Renal cortex interstitium (tissue), 11 donors: Measurements from ENCODE around the gene KCND3. TPM values are rescaled to one million over a fixed set of nuclear protein-coding genes. Genes with fewer than 3 reads are reported as not detected.

Source experiments
- DNase-seq, 11 donors: peaks; one replicate each; pipeline ENCODE4 v3.0.0-alpha.2; 2013; ENCODE audit warnings: low read depth in 9 of 11, low spot score in 4 of 11; ENCODE audit errors: extremely low read depth in 1 of 11
- polyA plus RNA-seq, 3 donors: library from polyadenylated mRNA; unstranded; fragments of 120-200 nt; gene quantifications; one replicate each; pipeline ENCODE4 v1.2.1, GENCODE V29; 2013; ENCODE audit not compliant: insufficient read length in 3 of 3

KCND3 gene
- polyA plus RNA-seq, 3 donors: 1.2 to 1.7 (median 1.5) TPM

DNA sequence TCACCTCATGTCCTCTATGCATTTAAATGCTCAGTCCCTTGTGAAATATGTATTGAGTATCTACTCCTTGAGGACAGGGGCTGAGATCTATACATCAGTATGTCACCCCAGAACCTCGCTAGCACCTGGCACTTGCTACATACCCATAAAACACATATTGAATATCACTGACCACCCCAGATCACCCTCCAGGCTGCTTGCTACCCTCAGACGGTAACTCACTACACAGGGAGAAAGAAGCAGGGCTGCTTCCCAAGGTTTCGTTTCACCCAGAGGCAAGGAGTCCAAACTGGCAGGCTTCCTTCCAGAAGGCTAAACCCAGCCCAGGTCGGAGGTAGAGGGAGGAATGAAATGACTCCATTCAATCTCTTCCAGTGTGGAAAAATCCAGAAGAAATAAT, 258.8 kb downstream of the KCND3 start:
- no peak for DNase-seq

DNA sequence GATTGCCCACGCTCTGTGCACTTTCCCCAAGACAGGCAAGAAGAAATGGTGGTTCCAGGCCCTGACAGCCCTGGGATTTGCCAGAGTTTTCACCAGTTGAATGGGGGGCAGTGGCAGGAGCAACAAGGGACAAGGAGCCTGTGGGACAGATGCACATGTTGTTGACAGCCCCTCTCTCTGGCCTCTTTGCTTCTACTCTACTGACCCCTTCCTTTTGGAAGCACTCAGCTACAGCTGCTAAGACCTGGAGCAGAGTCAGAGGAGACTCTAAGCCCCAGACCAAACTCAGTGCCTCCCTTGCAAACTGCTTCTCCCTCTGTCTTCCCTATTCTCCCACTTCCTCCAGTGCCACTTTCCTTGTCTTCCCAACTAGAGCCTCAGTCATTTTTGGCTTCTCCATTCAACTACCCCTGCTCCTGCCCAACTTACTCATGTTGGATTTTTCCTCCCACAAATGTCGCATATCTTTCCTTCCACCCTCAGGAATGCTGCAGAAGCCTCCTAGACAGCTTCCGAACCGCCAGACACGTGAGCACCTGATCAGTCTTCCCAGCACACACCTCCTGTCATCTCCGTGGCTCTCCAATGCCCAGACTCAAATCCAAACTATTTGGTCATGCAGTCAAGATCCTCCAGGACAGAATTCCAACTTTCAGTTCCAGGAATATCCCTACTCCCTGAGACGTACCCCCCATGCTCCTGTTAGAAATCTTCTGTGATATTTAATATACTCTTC, 259.4 kb downstream of the KCND3 start:
- DNase-seq: no peak

DNA sequence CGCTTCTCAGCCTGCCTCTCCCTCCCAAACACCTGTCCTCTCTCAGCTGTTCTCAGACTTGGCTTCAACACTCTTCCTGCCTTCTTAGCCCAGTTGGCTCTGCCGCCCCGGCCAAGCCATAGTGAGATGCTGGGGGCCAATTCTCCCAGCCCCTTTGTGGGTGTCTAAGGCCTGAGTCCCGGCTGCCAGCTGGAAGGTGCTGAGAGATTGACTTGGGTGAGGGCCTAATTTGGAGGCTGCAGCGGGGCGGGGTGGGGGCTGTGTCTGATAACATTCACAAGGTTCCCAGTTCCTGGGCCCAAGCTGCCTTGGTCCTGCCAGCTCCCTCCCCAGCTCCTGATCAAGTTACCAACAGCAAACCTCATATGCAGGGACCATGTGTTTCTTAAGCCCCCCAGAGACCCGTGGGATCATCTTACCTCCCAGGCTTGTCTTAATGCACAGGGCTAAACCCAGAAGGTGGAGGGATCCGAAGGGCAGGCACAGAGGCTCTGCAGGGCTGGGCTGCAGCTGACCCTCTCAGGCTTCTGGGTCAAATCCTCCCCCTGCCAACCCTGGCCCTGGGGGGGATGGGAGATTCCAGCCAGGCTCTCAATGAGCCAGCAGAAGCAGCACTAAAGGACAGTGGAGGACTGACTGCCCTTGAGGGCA, 260.1 kb downstream of the KCND3 start:
- DNase-seq: no peak

DNA sequence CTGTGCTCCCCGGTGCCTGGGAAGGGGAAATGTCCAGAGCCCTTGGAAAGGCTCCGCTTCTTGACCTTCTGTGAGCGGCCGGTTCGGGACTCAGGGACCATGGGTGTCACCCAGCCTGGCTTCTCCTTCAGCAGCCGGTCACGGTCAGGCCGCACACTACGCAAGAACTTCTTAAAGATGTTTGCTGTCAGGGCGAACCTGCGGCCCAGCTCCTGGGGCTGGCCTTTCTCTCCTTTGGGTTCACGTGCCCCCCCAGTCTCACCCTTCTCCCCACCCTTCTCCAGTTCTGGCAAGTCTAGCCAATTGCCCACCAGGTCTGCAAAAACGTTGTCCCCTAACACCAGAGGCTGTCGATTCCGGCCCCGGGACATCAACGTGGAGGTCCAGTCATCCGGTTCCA, 262.4 kb downstream of the KCND3 start:
- no peak for DNase-seq

DNA sequence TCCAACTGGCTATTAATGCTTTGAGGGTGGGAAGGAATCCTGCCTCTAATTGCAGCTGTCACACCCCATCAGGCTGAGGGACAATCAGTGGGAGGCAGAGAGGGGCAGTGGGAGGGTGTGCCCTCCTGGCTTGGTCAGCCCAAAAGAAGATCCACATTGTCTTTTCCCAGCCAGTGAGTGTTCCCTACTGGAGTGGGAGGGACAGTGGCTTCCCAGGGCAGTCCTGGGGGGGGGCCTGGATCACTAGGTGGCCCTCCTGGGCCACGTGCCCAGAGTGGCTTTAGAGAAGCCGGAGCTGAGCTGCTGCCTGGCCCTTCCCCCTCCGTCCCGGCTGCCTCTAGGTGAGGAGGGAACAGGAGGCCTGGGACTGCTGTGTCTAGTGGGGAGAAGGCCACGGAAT, 264.3 kb downstream of the KCND3 start:
- peak in 2 of 11 donors; percentile 17 to 28 for DNase-seq

DNA sequence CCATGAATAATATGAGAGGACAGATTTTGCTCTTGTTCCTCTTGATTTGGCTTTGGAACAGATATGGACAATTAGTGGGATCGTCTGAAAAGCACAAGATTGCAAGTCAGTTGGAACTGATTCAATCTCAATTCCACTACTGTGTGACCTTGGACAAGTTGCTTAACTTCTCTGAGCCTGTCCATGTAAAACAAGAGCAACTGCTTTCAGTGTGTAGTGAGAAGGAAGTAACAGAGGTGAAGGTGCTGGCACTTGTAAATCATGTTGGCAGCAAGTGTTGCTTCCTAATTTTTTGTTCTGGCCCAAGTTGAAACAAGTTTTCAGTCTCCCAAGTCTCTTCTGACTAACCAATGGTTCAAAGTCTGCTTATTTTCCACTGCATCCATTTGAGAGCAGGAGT, 265.6 kb downstream of the KCND3 start:
- DNase-seq: no peak

DNA sequence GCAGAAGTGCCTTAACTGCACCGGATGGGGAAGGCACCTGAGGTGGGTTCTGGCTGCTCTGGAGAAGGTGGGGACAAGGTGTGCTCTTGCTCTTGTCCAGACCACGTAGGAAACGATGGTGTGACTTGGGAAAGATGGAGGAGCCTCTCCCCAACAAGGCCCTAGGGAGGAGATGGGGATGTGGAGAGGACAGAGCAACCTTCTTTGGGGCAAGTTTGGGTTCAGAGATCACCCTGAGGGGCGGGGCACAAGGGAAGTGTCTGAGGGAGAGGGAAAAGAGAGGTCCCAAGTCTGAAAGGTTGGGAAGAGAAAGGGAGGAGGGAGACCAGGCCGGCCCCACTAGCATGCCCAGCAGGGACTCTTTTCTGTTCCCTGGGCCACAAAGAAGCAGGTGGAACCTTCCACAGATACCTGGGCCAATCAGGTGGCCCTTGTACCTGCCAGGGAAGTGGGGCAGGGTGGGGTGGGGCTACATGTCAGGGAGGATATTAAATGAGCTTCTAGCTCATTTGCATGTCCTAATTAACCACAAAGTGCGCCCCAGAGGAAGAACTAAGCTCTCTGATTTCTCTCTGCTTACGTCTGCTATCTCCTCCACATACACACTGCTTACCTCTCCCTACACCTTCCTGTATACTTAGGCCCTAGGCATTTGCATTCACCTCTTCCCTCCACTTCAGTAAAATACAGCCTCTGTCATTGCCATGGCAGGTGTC, 266.2 kb downstream of the KCND3 start:
- no peak for DNase-seq

DNA sequence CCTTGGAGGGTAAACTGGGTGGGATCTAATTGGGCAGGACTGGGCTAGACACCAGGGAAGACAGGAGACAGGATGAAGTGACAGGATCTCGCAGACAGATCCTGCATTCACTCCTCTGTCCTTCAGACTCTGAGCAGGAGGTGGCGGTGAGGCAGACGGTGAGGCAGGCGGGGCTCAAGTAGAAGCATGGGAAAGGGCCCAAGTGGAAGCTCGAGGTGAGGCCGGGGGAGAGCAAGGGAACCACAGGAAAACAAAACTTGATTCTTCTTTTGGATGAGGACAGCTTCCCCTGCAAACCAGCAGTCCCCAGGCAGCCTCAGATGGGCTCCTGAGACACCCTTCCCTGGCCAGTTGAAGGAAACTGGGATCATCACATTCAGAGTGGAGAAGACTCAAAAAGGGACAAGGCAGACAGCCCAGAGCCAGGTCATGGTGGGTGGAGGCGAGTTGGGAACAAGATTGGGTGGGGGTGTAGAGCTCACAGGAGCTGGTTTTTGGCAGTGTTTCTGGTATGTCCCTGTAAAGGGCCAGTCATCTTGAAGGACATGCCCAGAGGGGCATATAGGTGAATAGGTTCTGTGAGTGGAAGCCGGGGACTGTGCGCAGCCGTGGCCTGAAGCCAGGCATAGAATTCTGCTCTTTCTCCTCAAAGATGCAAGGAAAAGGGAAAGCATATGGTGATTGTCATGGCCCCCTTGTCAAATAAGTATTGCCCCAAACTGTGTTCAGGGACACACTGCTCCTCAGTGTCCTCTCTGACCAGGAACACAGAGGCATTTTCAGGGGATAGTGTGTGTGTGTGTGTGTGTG, 268.3 kb downstream of the KCND3 start:
- DNase-seq: no peak

Other genes with a start within 250 kb of the KCND3 start
- 10 to 100 TPM; 20.5 to 28.5 (median 20.7) TPM for gene DDX20, start 233.8 kb downstream of the KCND3 start, polyA plus RNA-seq